IMR-90 (cell line): ENCODE measurements around the gene AGAP1. TPM values are rescaled to one million over a fixed set of nuclear protein-coding genes. Genes with fewer than 3 reads are reported as not detected.
A peak's percentile ranks its signal among the peaks of the same experiment; 100 is the strongest.

Experiments used
- ATAC-seq: fragments of 200-7000 bp; cut with Tn5 transposase; 2 replicates; pipeline ENCODE4 v1.9.1; 2020; ENCODE audit warnings: low read depth, mild to moderate bottlenecking, moderate library complexity
- BruUV-seq: library from RNA; stranded (reverse); fragments of 400-500 nt; replicated peaks from 2 replicates; lab custom pipeline; 2021; lab: Mats Ljungman, UMichigan
- CTCF ChIA-PET: fragments of 300-600 bp; formaldehyde crosslinking; extraction: SDS; loops from one replicate; lab custom pipeline; 2021; ENCODE audit warnings: antibody characterized with exemption; lab: Yijun Ruan, JAX
- POLR2A ChIA-PET: fragments of 300-600 bp; sonication (Branson Sonifier 250); formaldehyde crosslinking; loops from one replicate; lab custom pipeline; 2022; ENCODE audit warnings: antibody characterized with exemption; ENCODE audit not compliant: unreplicated experiment; lab: Charles Lee
- DNase-seq: peaks from one replicate; pipeline ENCODE4 v3.0.0; 2013
- H2AFZ ChIP-seq: replicated peaks from 2 replicates; pipeline ENCODE3; 2013; ENCODE audit warnings: low read length, mild to moderate bottlenecking; ENCODE audit not compliant: poor library complexity
- H2AK5ac ChIP-seq: 2 replicates; pipeline ENCODE4 v1.6.1; 2013; ENCODE audit warnings: low read depth, low read length, inconsistent platforms
- H2AK9ac ChIP-seq: replicated peaks from 2 replicates; pipeline ENCODE3; 2013; ENCODE audit warnings: mild to moderate bottlenecking, low read depth, low read length, moderate library complexity; ENCODE audit not compliant: poor library complexity
- H2BK120ac ChIP-seq: 2 replicates; pipeline ENCODE4 v1.6.1; 2013; ENCODE audit warnings: low read depth, low read length, inconsistent platforms
- H2BK15ac ChIP-seq: 3 replicates; pipeline ENCODE4 v1.6.1; 2013; ENCODE audit warnings: low read depth, low read length, inconsistent platforms
- H2BK20ac ChIP-seq: 2 replicates; pipeline ENCODE4 v1.6.1; 2013; ENCODE audit warnings: low read depth, mild to moderate bottlenecking, inconsistent platforms, low read length, moderate library complexity
- H2BK5ac ChIP-seq: 2 replicates; pipeline ENCODE4 v1.6.1; 2013; ENCODE audit warnings: mild to moderate bottlenecking, low read depth, low read length, inconsistent platforms; ENCODE audit not compliant: poor library complexity, severe bottlenecking
- H3K14ac ChIP-seq: replicated peaks from 2 replicates; pipeline ENCODE4 v1.6.1; 2013; ENCODE audit warnings: low read depth, low read length, inconsistent platforms
- H3K18ac ChIP-seq: 2 replicates; pipeline ENCODE4 v1.6.1; 2013; ENCODE audit warnings: low read depth, low read length, control low read depth
- H3K23ac ChIP-seq: 2 replicates; pipeline ENCODE4 v1.6.1; 2013; ENCODE audit warnings: low read depth, low read length, inconsistent platforms
- H3K27ac ChIP-seq: 2 replicates; pipeline ENCODE4 v1.5.1; 2013; ENCODE audit warnings: mild to moderate bottlenecking, control low read depth, low read length; ENCODE audit not compliant: insufficient read depth
- H3K27me3 ChIP-seq: 2 replicates; pipeline ENCODE4 v1.6.1; 2013; ENCODE audit warnings: low read length; ENCODE audit not compliant: control insufficient read depth, insufficient read depth
- H3K36me3 ChIP-seq: 2 replicates; pipeline ENCODE4 v1.6.1; 2013; ENCODE audit warnings: low read length, mixed read lengths; ENCODE audit not compliant: control insufficient read depth, insufficient read depth
- H3K4ac ChIP-seq: 2 replicates; pipeline ENCODE4 v1.6.1; 2013; ENCODE audit warnings: low read depth, low read length, inconsistent platforms
- H3K4me1 ChIP-seq: 2 replicates; pipeline ENCODE4 v1.6.1; 2013; ENCODE audit warnings: low read length, mixed read lengths; ENCODE audit not compliant: control insufficient read depth, insufficient read depth
- H3K4me2 ChIP-seq: 2 replicates; pipeline ENCODE4 v1.6.1; 2013; ENCODE audit warnings: low read depth, mild to moderate bottlenecking, control low read depth, low read length, moderate library complexity
- H3K4me3 ChIP-seq: 2 replicates; pipeline ENCODE4 v1.5.1; 2013; ENCODE audit warnings: low read depth, mild to moderate bottlenecking, control low read depth, low read length, moderate library complexity; ENCODE audit not compliant: insufficient read depth
- H3K56ac ChIP-seq: 2 replicates; pipeline ENCODE4 v1.6.1; 2013; ENCODE audit warnings: low read length, inconsistent platforms; ENCODE audit not compliant: insufficient read depth; ENCODE audit errors: extremely low read depth
- H3K79me1 ChIP-seq, 2 experiments: 2 replicates each; pipeline ENCODE4 v1.6.1; 2013; ENCODE audit warnings: low read length in 2 of 2, inconsistent platforms in 1 of 2, low read depth in 1 of 2
- H3K9ac ChIP-seq: 2 replicates; pipeline ENCODE4 v1.6.1; 2013; ENCODE audit warnings: low read depth, low read length, control low read depth
- H3K9me1 ChIP-seq: 2 replicates; pipeline ENCODE4 v1.6.1; 2013; ENCODE audit warnings: low read length, inconsistent platforms; ENCODE audit not compliant: insufficient read depth
- H3K9me3 ChIP-seq: 2 replicates; pipeline ENCODE4 v1.6.1; 2013; ENCODE audit warnings: low read length; ENCODE audit not compliant: control insufficient read depth, insufficient read depth
- H4K20me1 ChIP-seq: 2 replicates; pipeline ENCODE4 v1.6.1; 2013; ENCODE audit warnings: low read length, inconsistent platforms; ENCODE audit not compliant: insufficient read depth
- H4K5ac ChIP-seq: 2 replicates; pipeline ENCODE4 v1.6.1; 2013; ENCODE audit warnings: mild to moderate bottlenecking, low read depth, low read length, control low read depth
- H4K8ac ChIP-seq, 2 experiments: 2 replicates each; pipeline ENCODE4 v1.6.1; 2013; ENCODE audit warnings: low read depth in 2 of 2, low read length in 2 of 2, control low read depth in 1 of 2, inconsistent platforms in 1 of 2
- H4K91ac ChIP-seq: 2 replicates; pipeline ENCODE4 v1.6.1; 2013; ENCODE audit warnings: low read depth, low read length, inconsistent platforms; ENCODE audit not compliant: insufficient read depth
- CHD1 ChIP-seq: IDR thresholded peaks from 2 replicates; pipeline ENCODE4 v1.6.1; 2012; ENCODE audit warnings: low read depth, low read length, improper control_type of control experiment
- CTCF ChIP-seq: conservative IDR thresholded peaks from 2 replicates; pipeline ENCODE4 v1.5.1; 2012; ENCODE audit warnings: mild to moderate bottlenecking, low read depth, low read length, improper control_type of control experiment
- RAD21 ChIP-seq: IDR thresholded peaks from 2 replicates; pipeline ENCODE4 v1.6.1; 2012; ENCODE audit warnings: low read length, improper control_type of control experiment
- SMC3 ChIP-seq: fragments of 150-350 bp; IDR thresholded peaks from 2 replicates; pipeline ENCODE4 v1.6.1; 2016; ENCODE audit warnings: low read depth, mild to moderate bottlenecking, antibody characterized with exemption, low read length, moderate library complexity
- WGBS, 2 experiments: methylation state at CpG; one replicate each; pipeline versions ENCODE4 v1.1.5 to v1.1.7; 2013; ENCODE audit warnings: missing lambda C conversion rate in 2 of 2; ENCODE audit not compliant: insufficient read length in 1 of 2; ENCODE audit errors: extremely low coverage in 2 of 2; 5-methylcytosine and 5-hydroxymethylcytosine counted together
- dilution Hi-C: fragments of 300-500 bp; cut with HindIII; formaldehyde crosslinking; loops from one replicate; pipeline ENCODE4 v1.14.3; 2018; ENCODE audit warnings: low sequenced_read_pairs; ENCODE audit not compliant: unreplicated experiment
- in situ Hi-C: fragments of 300-500 bp; cut with MboI; formaldehyde crosslinking; loops from 3 replicates; pipeline ENCODE4 v1.14.3; 2019; ENCODE audit warnings: low sequenced_read_pairs, inconsistent platforms, mixed read lengths
- intact Hi-C: fragments of 100-400 bp; cut with micrococcal nuclease; formaldehyde crosslinking; loops from 2 replicates; pipeline ENCODE4 v1.10.0; 2022
- polyA plus RNA-seq, 3 experiments: library from polyadenylated mRNA; depleted of rRNA; stranded (reverse); fragments of >200 nt; gene quantifications; 2 replicates each; pipeline ENCODE4 v1.2.3, GENCODE V29; 2012; ENCODE audit warnings: low replicate concordance in 1 of 3
- total RNA-seq: library from RNA; depleted of rRNA; stranded (reverse); fragments of >200 nt; gene quantifications from 2 replicates; pipeline ENCODE4 v1.2.3, GENCODE V29; 2012

AGAP1 gene
- total and polyA plus RNA-seq, 2 of the 4 experiments (the other 2 are of a cell fraction): 15.1 to 16.4 TPM

GRCh38 chr2:235779444-235779896 is 285.6 kb downstream of the AGAP1 start:
- H3K23ac ChIP-seq: no peak overlapping the region
- no peaks in the 10 kb centered on the region for H3K9me3 ChIP-seq
- H2AK5ac ChIP-seq: no peak overlapping the region
- H3K27ac ChIP-seq: no peak overlapping the region
- H4K91ac ChIP-seq: no peak overlapping the region
- H3K27me3 ChIP-seq: no peaks in the 10 kb centered on the region
- no peaks in the 10 kb centered on the region for H3K9me1 ChIP-seq
- H3K4me1 ChIP-seq: no peaks in the 10 kb centered on the region
- in situ Hi-C loops: loop anchor here (25.0 kb wide), 1 partner anchor 533 kb away; no protein-coding TSS in a partner anchor
- no peak overlapping the region for H3K4me3 ChIP-seq
- CTCF ChIA-PET: interaction anchor here (0.5 to 2.7 kb wide), 19 partner anchors 9 to 420 kb away, joined by 3 to 32 read pairs (median 3); no protein-coding TSS in a partner anchor
- WGBS, 2 experiments: 0% methylated on average over 2 of the region's 8 CpGs; no CpG with 5 or more reads in 1 of the 2 experiments
- no peak overlapping the region for H2AK9ac ChIP-seq
- no peaks in the 10 kb centered on the region for H3K36me3 ChIP-seq
- no peak overlapping the region for H3K9ac ChIP-seq
- no peak overlapping the region for H4K8ac ChIP-seq
- H2BK15ac ChIP-seq: no peak overlapping the region
- H3K56ac ChIP-seq: no peak overlapping the region
- H2BK5ac ChIP-seq: no peak overlapping the region
- H3K4ac ChIP-seq: no peak overlapping the region
- H2BK20ac ChIP-seq: no peak overlapping the region
- H2BK120ac ChIP-seq: no peak overlapping the region
- no peak overlapping the region for H3K14ac ChIP-seq
- POLR2A ChIA-PET: no interaction called here
- no TSS peak for BruUV-seq
- H4K20me1 ChIP-seq: no peaks in the 10 kb centered on the region
- no peaks in the 10 kb centered on the region for H3K79me1 ChIP-seq
- H4K5ac ChIP-seq: no peak overlapping the region
- no peak overlapping the region for H3K4me2 ChIP-seq
- DNase-seq: peak; percentile 64
- dilution Hi-C loops: loop anchor here (25.0 kb wide), 1 partner anchor 408 kb away; no protein-coding TSS in a partner anchor
- no peak overlapping the region for H2AFZ ChIP-seq
- H3K18ac ChIP-seq: no peak overlapping the region
- intact Hi-C loops: loop anchor here (1.0 to 10.0 kb wide), 2 partner anchors 402 to 1295 kb away; no protein-coding TSS in a partner anchor
- TF ChIP-seq CHD1 (no peak), CTCF (peak; percentile 88), SMC3 (peak; percentile 79), RAD21 (peak; percentile 93)
- ATAC-seq: peak; percentile 99
